Measurements from ENCODE around the gene MEX3A. TPM values are rescaled to one million over a fixed set of nuclear protein-coding genes. Genes with fewer than 3 reads are reported as not detected.
A peak's percentile ranks its signal among the peaks of the same experiment; 100 is the strongest.

The MEX3A gene
- total and polyA plus RNA-seq, 2 of the 8 experiments (the other 6 are each of a cell fraction or from before 2014, with no cell fraction given) = 34.1 to 52.4 TPM

DNA sequence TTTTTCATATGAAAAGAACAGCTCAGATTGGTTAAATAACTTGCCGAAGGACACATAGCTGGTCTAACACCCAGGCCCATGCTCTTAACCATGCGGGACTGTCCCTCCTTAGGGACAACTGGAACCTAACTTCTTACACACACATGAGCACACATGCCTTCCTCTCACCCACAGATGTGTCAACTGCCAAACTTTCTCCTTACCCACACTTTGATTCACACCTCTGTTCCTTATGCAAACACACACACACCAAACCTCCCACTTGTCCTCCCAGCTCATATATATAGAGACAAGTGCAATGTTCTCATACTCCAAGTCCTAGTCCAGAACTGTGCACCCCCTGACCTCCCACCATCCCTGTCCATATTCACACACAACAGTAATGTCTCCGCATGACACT lies 17.1 kb downstream of the MEX3A start:
- Histone ChIP-seq H3K4me1 (replicated peaks in 1 of 4; ENCODE audit: control insufficient read depth in 3 of 4, insufficient read depth in 4 of 4, low read length in 3 of 4) (peaks cover 0 to 20% (median 12%) of the 10 kb centered on the region in 4 experiments; a peak in 6 of 7 replicates), H3K27ac (ENCODE audit: low read depth, low read length) (no peak overlapping the region), H4K5ac (ENCODE audit: insufficient read length, low read depth, low read length) (no peak overlapping the region), H3K79me2 (ENCODE audit: control insufficient read depth in 1 of 2, insufficient read depth in 2 of 2, low read length in 2 of 2) (peaks cover 0 to 4% of the 10 kb centered on the region in 2 experiments; a peak in 1 of 4 replicates), H2BK120ac (replicated peaks; ENCODE audit: low read depth, low read length) (no peak overlapping the region), H3K9ac (replicated peaks in 1 of 4; ENCODE audit: extremely low read depth in 1 of 4, low read depth in 3 of 4, low read length in 3 of 4) (no peak overlapping the region), H3K4me3 (ENCODE audit: extremely low read depth in 1 of 4, insufficient read depth in 2 of 4, low read depth in 3 of 4, low read length in 4 of 4) (no peak overlapping the region), H4K20me1 (replicated peaks in 1 of 2; ENCODE audit: control insufficient read depth in 1 of 2, insufficient read depth in 2 of 2, low read length in 2 of 2) (peaks cover 3 to 12% of the 10 kb centered on the region in 2 experiments), H3K18ac (ENCODE audit: extremely low read depth, low read length) (no peak overlapping the region), H4K8ac (ENCODE audit: extremely low read depth, insufficient read depth, low read length) (no peak overlapping the region), H3K36me3 (ENCODE audit: control insufficient read depth in 2 of 4, insufficient read depth in 4 of 4, low read length in 3 of 4) (0 out of 8 replicates have a peak, but pooled peaks cover 0 to 2% (median 0%) of the 10 kb centered on the region in 4 experiments), H2BK12ac (ENCODE audit: low read depth, low read length) (no peak overlapping the region), H3K79me1 (ENCODE audit: low read depth, low read length) (no peaks in the 10 kb centered on the region), H2BK15ac (ENCODE audit: low read length) (peak overlapping the region; percentile 88; the same call in 1 of the 2 replicates), H3K56ac (replicated peaks; ENCODE audit: insufficient read length, low read depth, low read length) (no peak overlapping the region), H3K23me2 (ENCODE audit: low read depth, low read length) (peaks cover 6% of the 10 kb centered on the region), H4K91ac (replicated peaks; ENCODE audit: insufficient read length, low read length) (no peak overlapping the region), H2BK20ac (ENCODE audit: low read length) (no peak overlapping the region), H2BK5ac (ENCODE audit: low read depth, low read length) (no peak overlapping the region), H2AFZ (ENCODE audit: low read length) (no peak overlapping the region), H3K9me3 (ENCODE audit: insufficient read depth in 2 of 2, low read depth in 1 of 2, low read length in 1 of 2) (no peaks in the 10 kb centered on the region), H3K14ac (ENCODE audit: insufficient read length) (no peak overlapping the region), H2AK5ac (ENCODE audit: low read depth, low read length) (no peak overlapping the region), H3K4ac (replicated peaks; ENCODE audit: insufficient read length, low read depth, low read length) (no peak overlapping the region), H3K27me3 (replicated peaks in 1 of 4; ENCODE audit: control insufficient read depth in 3 of 4, extremely low read depth in 1 of 4, insufficient read depth in 3 of 4, low read length in 3 of 4) (no peaks in the 10 kb centered on the region), H3K4me2 (ENCODE audit: insufficient read depth in 1 of 2, low read depth in 2 of 2, low read length in 2 of 2) (no peak overlapping the region), H3K23ac (ENCODE audit: insufficient read length) (no peak overlapping the region)
- FAIRE-seq (no peak), DNase-seq (ENCODE audit: low read depth in 1 of 2, low spot score in 2 of 2) (no peak)
- ChIA-PET CTCF (ENCODE audit: partially characterized antibody) (interaction anchor here (0.7 to 10.0 kb wide), 27 partner anchors 8 to 127 kb away, joined by 3 to 139 read pairs (median 9); partner anchors contain the start of genes ARHGEF2, LAMTOR2 and UBQLN4), POLR2A (ENCODE audit: partially characterized antibody) (interaction anchor here (0.7 to 7.3 kb wide), 9 partner anchors 9 to 133 kb away, joined by 3 to 37 read pairs (median 5); partner anchors contain the start of genes ARHGEF2, LAMTOR2, MEX3A and UBQLN4)
- WGBS, 2 experiments (ENCODE audit: extremely low coverage in 1 of 2, insufficient coverage in 1 of 2, insufficient read length in 1 of 2, insufficient replicate concordance in 2 of 2, low coverage in 1 of 2, low lambda C conversion rate in 2 of 2, missing lambda C conversion rate in 1 of 2) = 96% methylated on average over 3 of the region's 3 CpGs; no CpG with 5 or more reads in 1 of the 2 experiments
- TF ChIP-seq CEBPB (IDR thresholded peaks at IDR 0.05; ENCODE audit: low read depth, low read length) = no peak
- no peak for TF ChIP-seq SIX5 (IDR thresholded peaks at IDR 0.05; ENCODE audit: low read depth, low read length)
- TF ChIP-seq TCF12 (IDR thresholded peaks at IDR 0.05; ENCODE audit: low read depth, low read length) = no peak
- TF ChIP-seq BACH1 (IDR thresholded peaks at IDR 0.05; ENCODE audit: low read length) = no peak
- no peak for TF ChIP-seq ASH2L (IDR thresholded peaks at IDR 0.05; ENCODE audit: low read length)
- TF ChIP-seq NANOG (IDR thresholded peaks at IDR 0.05; ENCODE audit: insufficient read depth, low read depth, low read length, poor library complexity, severe bottlenecking) = no peak
- TF ChIP-seq, protein P1, sequence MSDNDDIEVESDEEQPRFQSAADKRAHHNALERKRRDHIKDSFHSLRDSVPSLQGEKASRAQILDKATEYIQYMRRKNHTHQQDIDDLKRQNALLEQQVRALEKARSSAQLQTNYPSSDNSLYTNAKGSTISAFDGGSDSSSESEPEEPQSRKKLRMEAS (IDR thresholded peaks at IDR 0.05) = no peak
- no peak for TF ChIP-seq SIRT6 (IDR thresholded peaks at IDR 0.05; ENCODE audit: low read length)
- TF ChIP-seq, protein P2, sequence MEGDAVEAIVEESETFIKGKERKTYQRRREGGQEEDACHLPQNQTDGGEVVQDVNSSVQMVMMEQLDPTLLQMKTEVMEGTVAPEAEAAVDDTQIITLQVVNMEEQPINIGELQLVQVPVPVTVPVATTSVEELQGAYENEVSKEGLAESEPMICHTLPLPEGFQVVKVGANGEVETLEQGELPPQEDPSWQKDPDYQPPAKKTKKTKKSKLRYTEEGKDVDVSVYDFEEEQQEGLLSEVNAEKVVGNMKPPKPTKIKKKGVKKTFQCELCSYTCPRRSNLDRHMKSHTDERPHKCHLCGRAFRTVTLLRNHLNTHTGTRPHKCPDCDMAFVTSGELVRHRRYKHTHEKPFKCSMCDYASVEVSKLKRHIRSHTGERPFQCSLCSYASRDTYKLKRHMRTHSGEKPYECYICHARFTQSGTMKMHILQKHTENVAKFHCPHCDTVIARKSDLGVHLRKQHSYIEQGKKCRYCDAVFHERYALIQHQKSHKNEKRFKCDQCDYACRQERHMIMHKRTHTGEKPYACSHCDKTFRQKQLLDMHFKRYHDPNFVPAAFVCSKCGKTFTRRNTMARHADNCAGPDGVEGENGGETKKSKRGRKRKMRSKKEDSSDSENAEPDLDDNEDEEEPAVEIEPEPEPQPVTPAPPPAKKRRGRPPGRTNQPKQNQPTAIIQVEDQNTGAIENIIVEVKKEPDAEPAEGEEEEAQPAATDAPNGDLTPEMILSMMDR (IDR thresholded peaks at IDR 0.05; ENCODE audit: control extremely low read depth in 1 of 3, insufficient read depth in 1 of 3, low read depth in 1 of 3, low read length in 3 of 3) = no peak
- TF ChIP-seq, protein P3, sequence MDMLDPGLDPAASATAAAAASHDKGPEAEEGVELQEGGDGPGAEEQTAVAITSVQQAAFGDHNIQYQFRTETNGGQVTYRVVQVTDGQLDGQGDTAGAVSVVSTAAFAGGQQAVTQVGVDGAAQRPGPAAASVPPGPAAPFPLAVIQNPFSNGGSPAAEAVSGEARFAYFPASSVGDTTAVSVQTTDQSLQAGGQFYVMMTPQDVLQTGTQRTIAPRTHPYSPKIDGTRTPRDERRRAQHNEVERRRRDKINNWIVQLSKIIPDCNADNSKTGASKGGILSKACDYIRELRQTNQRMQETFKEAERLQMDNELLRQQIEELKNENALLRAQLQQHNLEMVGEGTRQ (IDR thresholded peaks at IDR 0.05; ENCODE audit: low read length) = no peak

All from H1 (cell line).